ENCODE data around the gene ZNF521.

- no peak for TF ChIP-seq TAF1 (IDR thresholded peaks at IDR 0.05; ENCODE audit: low read depth, low read length)
- no peak for TF ChIP-seq POLR2A (IDR thresholded peaks at IDR 0.05; ENCODE audit: low read depth, low read length)
- TF ChIP-seq SPI1 (IDR thresholded peaks at IDR 0.05; ENCODE audit: low read depth, low read length) = no peak
- TF ChIP-seq POLR2AphosphoS5 (IDR thresholded peaks at IDR 0.05; ENCODE audit: low read depth, low read length) = no peak
- TF ChIP-seq PAX5 (IDR thresholded peaks at IDR 0.05; ENCODE audit: insufficient read depth, low read length, severe bottlenecking) = no peak
Measured at GRCh38 chr18:25314151-25314837, 37.7 kb downstream of the ZNF521 start.

All from GM12891 (cell line).